Mesenchymal stem cell (in vitro differentiated cells and primary cell): ENCODE data around the gene BACE2. TPM values are rescaled to one million over a fixed set of nuclear protein-coding genes. Genes with fewer than 3 reads are reported as not detected.
A peak's percentile ranks its signal among the peaks of the same experiment; 100 is the strongest.

Source experiments
- DNase-seq: peaks from one replicate; pipeline ENCODE4 v3.0.0-alpha.2; 2013
- H2AFZ ChIP-seq: one replicate; pipeline ENCODE4 v1.6.1; 2013; ENCODE audit warnings: low read depth, mild to moderate bottlenecking, control low read depth, inconsistent platforms, low read length, moderate library complexity
- H2AK5ac ChIP-seq: 2 replicates; pipeline ENCODE4 v1.6.1; 2013; ENCODE audit warnings: low read length, moderate library complexity, mild to moderate bottlenecking, inconsistent platforms; ENCODE audit not compliant: severe bottlenecking
- H2BK120ac ChIP-seq: one replicate; pipeline ENCODE4 v1.6.1; 2013; ENCODE audit warnings: low read depth, mild to moderate bottlenecking, inconsistent platforms, low read length, moderate library complexity
- H2BK12ac ChIP-seq, 2 experiments: one replicate each; pipeline ENCODE4 v1.6.1; 2013; ENCODE audit warnings: inconsistent platforms in 2 of 2, low read length in 2 of 2, mild to moderate bottlenecking in 2 of 2, moderate library complexity in 2 of 2, control low read depth in 1 of 2
- H2BK15ac ChIP-seq: one replicate; pipeline ENCODE4 v1.6.1; 2013; ENCODE audit warnings: mild to moderate bottlenecking, low read depth, inconsistent platforms; ENCODE audit not compliant: poor library complexity, severe bottlenecking
- H2BK5ac ChIP-seq: 2 replicates; pipeline ENCODE4 v1.6.1; 2013; ENCODE audit warnings: low read depth, mild to moderate bottlenecking, low read length, control low read depth, inconsistent platforms; ENCODE audit not compliant: poor library complexity, severe bottlenecking
- H3K14ac ChIP-seq, 2 experiments: one replicate each; pipeline ENCODE4 v1.6.1; 2013; ENCODE audit warnings: inconsistent platforms in 2 of 2, low read length in 2 of 2, control low read depth in 1 of 2, mild to moderate bottlenecking in 1 of 2, moderate library complexity in 1 of 2
- H3K18ac ChIP-seq, 2 experiments: one replicate each; pipeline ENCODE4 v1.6.1; 2013; ENCODE audit warnings: inconsistent platforms in 2 of 2, low read length in 2 of 2, control low read depth in 1 of 2, low read depth in 1 of 2, mild to moderate bottlenecking in 1 of 2
- H3K23ac ChIP-seq, 2 experiments: one replicate each; pipeline ENCODE4 v1.6.1; 2013; ENCODE audit warnings: inconsistent platforms in 2 of 2, low read length in 2 of 2, mild to moderate bottlenecking in 2 of 2, moderate library complexity in 2 of 2, control low read depth in 1 of 2
- H3K27ac ChIP-seq: 2 replicates; pipeline ENCODE4 v1.5.1; 2013; ENCODE audit warnings: mild to moderate bottlenecking, moderate library complexity, low read length, control low read depth, inconsistent platforms; ENCODE audit not compliant: poor library complexity, severe bottlenecking
- H3K27me3 ChIP-seq, 2 experiments: 2 replicates each; pipeline versions ENCODE4 v1.6.1 to v1.7.0; 2013; ENCODE audit warnings: low read length in 2 of 2, mild to moderate bottlenecking in 2 of 2, moderate library complexity in 2 of 2, control low read depth in 1 of 2, inconsistent platforms in 1 of 2; ENCODE audit not compliant: control insufficient read depth in 1 of 2, insufficient read depth in 1 of 2
- H3K36me3 ChIP-seq, 2 experiments: 2 replicates each; pipeline versions ENCODE4 v1.6.1 to v1.7.0; 2013; ENCODE audit warnings: low read length in 2 of 2, control low read depth in 1 of 2, inconsistent platforms in 1 of 2, low read depth in 1 of 2, mild to moderate bottlenecking in 1 of 2; ENCODE audit not compliant: insufficient read depth in 2 of 2, control insufficient read depth in 1 of 2
- H3K4ac ChIP-seq, 2 experiments: one replicate each; pipeline ENCODE4 v1.6.1; 2013; ENCODE audit warnings: inconsistent platforms in 2 of 2, low read length in 2 of 2, mild to moderate bottlenecking in 2 of 2, moderate library complexity in 2 of 2, control low read depth in 1 of 2, low read depth in 1 of 2
- H3K4me1 ChIP-seq: 2 replicates; pipeline ENCODE4 v1.6.1; 2013; ENCODE audit warnings: low read depth, low read length, control low read depth; ENCODE audit not compliant: control insufficient read depth, insufficient read depth
- H3K4me2 ChIP-seq: 2 replicates; pipeline ENCODE4 v1.6.1; 2013; ENCODE audit warnings: low read length, mild to moderate bottlenecking, inconsistent platforms; ENCODE audit not compliant: poor library complexity, severe bottlenecking
- H3K4me3 ChIP-seq, 2 experiments: 2 replicates each; pipeline versions ENCODE4 v1.5.1 to v1.7.0; 2013; ENCODE audit warnings: low read length in 2 of 2, mild to moderate bottlenecking in 2 of 2, control low read depth in 1 of 2, low read depth in 1 of 2; ENCODE audit not compliant: insufficient read depth in 1 of 2
- H3K79me1 ChIP-seq: replicated peaks from 2 replicates; pipeline ENCODE4 v1.6.1; 2013; ENCODE audit warnings: mild to moderate bottlenecking, control low read depth, low read length, inconsistent platforms; ENCODE audit not compliant: poor library complexity, severe bottlenecking
- H3K9ac ChIP-seq: 2 replicates; pipeline ENCODE4 v1.7.0; 2013; ENCODE audit warnings: mild to moderate bottlenecking, low read length, moderate library complexity
- H3K9me3 ChIP-seq: 2 replicates; pipeline ENCODE4 v1.7.0; 2013; ENCODE audit warnings: mild to moderate bottlenecking, low read length; ENCODE audit not compliant: control insufficient read depth
- H4K8ac ChIP-seq: one replicate; pipeline ENCODE4 v1.6.1; 2013; ENCODE audit warnings: inconsistent platforms, mild to moderate bottlenecking, low read length, moderate library complexity
- H4K91ac ChIP-seq: one replicate; pipeline ENCODE4 v1.6.1; 2013; ENCODE audit warnings: mild to moderate bottlenecking, low read length, inconsistent platforms
- WGBS: methylation state at CpG from one replicate; pipeline ENCODE4 v1.1.7; 2013; ENCODE audit warnings: mixed read lengths; 5-methylcytosine and 5-hydroxymethylcytosine counted together
- polyA plus RNA-seq, 2 experiments: library from polyadenylated mRNA; stranded (reverse); fragments of 200-250 nt; gene quantifications; one replicate each; pipeline ENCODE4 v1.2.3, GENCODE V29; 2013

Gene BACE2
- polyA plus RNA-seq (2013, experiment 1 of 2), result 0.23 TPM
- 0.22 TPM for polyA plus RNA-seq (2013, experiment 2 of 2)

DNA sequence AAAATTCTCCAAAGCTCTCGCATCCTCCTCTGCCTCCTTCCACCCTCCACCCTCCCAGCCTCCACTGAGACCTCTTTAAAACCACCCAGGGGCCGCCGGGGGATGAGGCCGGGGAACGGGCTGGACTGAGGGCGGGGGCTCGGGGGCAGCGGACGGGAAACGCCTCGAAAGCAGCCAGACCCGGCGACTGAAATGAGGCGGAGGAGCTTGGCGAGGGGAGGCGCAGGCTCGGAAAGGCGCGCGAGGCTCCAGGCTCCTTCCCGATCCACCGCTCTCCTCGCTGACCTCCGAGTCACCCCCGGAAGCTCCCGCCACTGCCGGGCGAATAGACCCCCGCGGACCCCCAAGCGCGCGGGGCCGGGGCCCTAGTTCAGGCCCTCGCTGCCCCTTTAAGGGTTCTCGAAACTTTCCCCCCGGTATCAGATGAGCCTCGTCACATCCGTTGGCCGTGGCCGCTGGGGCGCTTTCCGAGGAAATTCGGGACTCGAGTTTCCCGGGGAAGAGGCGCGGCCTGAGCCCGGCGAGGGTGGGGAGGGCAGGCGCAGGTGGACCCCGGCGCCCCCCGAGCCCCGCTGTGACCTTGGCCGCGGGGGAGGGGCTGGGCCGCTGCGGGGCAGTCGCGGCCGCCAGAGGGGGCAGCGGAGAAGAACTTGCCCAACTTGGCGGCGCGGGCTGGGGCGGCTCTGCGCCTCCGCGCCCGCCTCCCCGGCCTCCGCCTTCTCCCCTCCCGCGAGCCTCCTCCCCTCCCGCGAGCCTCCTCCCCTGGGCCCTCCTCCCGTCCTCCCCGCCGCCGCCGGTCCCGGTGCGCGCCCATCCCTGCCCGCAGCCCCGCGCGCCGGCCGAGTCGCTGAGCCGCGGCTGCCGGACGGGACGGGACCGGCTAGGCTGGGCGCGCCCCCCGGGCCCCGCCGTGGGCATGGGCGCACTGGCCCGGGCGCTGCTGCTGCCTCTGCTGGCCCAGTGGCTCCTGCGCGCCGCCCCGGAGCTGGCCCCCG lies at the start of gene BACE2:
BACE2 (plus strand) TSS at position 813 of the 995 bp plus-strand sequence; CDS start at position 917, 104 bp downstream.
- H2BK5ac ChIP-seq, result no peak within 1 kb of the TSS
- no peak within 1 kb of the TSS for H3K4ac ChIP-seq
- no peaks in the 10 kb centered on the region for H3K9me3 ChIP-seq
- no peak within 1 kb of the TSS for H2AK5ac ChIP-seq
- no peak within 1 kb of the TSS for H3K18ac ChIP-seq
- no peak within 1 kb of the TSS for H3K23ac ChIP-seq
- H2BK12ac ChIP-seq, result no peak within 1 kb of the TSS
- peaks cover 5% of the 10 kb centered on the region for H3K4me1 ChIP-seq
- H2BK120ac ChIP-seq, result no peak within 1 kb of the TSS
- H3K14ac ChIP-seq, result no peak within 1 kb of the TSS
- DNase-seq, result peak; percentile 2
- no peak within 1 kb of the TSS for H3K27ac ChIP-seq
- no peak within 1 kb of the TSS for H2BK15ac ChIP-seq
- peak within 1 kb of the TSS; percentile 88 for H3K9ac ChIP-seq
- H4K8ac ChIP-seq, result peak within 1 kb of the TSS; percentile 19
- peaks cover 8% of the 10 kb centered on the region for H3K79me1 ChIP-seq
- H2AFZ ChIP-seq, result no peak within 1 kb of the TSS
- peaks cover 0 to 4% of the 10 kb centered on the region in 2 experiments for H3K36me3 ChIP-seq
- peaks cover 0 to 5% of the 10 kb centered on the region in 2 experiments for H3K27me3 ChIP-seq
- peak within 1 kb of the TSS; percentile 70 to 82 for H3K4me3 ChIP-seq
- H3K4me2 ChIP-seq, result peak within 1 kb of the TSS; percentile 78
- H4K91ac ChIP-seq, result no peak within 1 kb of the TSS
- WGBS, result under 1% methylated on average over 82 of the region's 111 CpGs

DNA sequence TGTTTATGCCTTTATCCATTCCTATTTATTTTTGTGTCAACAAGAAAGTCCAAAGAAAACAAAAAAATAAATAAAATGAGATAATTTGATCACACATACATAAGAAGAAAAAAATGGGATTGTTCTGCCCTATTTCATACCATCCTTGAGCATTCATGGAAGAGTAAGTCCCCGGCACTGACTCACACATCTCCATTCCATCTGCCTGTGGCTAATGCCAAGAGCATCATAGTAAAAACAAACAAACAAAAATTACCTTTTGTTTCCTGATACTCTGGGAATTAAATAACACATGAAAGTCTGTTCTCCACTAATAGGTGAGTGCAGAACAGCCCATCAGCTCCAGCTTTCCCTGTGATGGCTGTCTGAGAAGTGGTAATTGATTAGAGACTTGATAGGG lies 48.1 kb upstream of the BACE2 start:
- H3K9ac ChIP-seq, result no peak overlapping the region
- H3K4me2 ChIP-seq, result no peak overlapping the region
- 100% methylated on average over 1 of the region's 1 CpG for WGBS
- H2BK12ac ChIP-seq, result no peak overlapping the region
- no peaks in the 10 kb centered on the region for H3K9me3 ChIP-seq
- H3K23ac ChIP-seq, result no peak overlapping the region
- H2AK5ac ChIP-seq, result no peak overlapping the region
- no peaks in the 10 kb centered on the region for H3K79me1 ChIP-seq
- no peak overlapping the region for H2BK15ac ChIP-seq
- no peak overlapping the region for H4K8ac ChIP-seq
- peaks cover 3 to 38% of the 10 kb centered on the region in 2 experiments for H3K27me3 ChIP-seq
- no peak overlapping the region for H3K4ac ChIP-seq
- no peak overlapping the region for H2BK120ac ChIP-seq
- H3K14ac ChIP-seq, result no peak overlapping the region
- DNase-seq, result no peak
- no peaks in the 10 kb centered on the region for H3K36me3 ChIP-seq
- H2BK5ac ChIP-seq, result no peak overlapping the region
- H4K91ac ChIP-seq, result no peak overlapping the region
- H3K4me1 ChIP-seq, result no peaks in the 10 kb centered on the region
- no peak overlapping the region for H3K18ac ChIP-seq
- H3K27ac ChIP-seq, result no peak overlapping the region
- H2AFZ ChIP-seq, result no peak overlapping the region
- H3K4me3 ChIP-seq, result no peak overlapping the region

DNA sequence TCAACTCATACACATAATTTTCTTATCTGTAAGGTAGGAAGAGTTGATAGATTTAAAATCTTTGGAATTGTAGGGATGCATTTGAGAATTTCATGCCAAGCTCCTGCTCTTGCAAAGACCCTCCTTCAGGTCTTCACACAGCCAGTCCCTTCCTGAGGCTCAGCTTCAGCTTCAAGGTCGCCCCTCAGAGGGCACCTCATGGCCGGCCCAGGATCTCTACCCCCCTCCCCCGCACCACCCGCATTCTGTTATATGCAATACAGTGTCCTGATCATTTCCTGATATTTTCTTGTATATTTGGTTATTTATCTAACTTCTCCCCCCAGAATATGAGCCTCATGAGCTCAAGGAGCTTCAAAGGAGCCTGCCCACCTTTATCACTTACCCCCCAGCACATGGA lies 47.0 kb upstream of the BACE2 start:
- Histone ChIP-seq H2AFZ (no peak overlapping the region), H3K18ac (no peak overlapping the region), H3K4me2 (no peak overlapping the region), H3K27ac (no peak overlapping the region), H3K4me3 (no peak overlapping the region), H4K8ac (no peak overlapping the region), H3K23ac (no peak overlapping the region), H2BK12ac (no peak overlapping the region), H3K4ac (no peak overlapping the region), H4K91ac (no peak overlapping the region), H3K9me3 (no peaks in the 10 kb centered on the region), H3K27me3 (peaks cover 3 to 41% of the 10 kb centered on the region in 2 experiments), H3K36me3 (no peaks in the 10 kb centered on the region), H3K79me1 (no peaks in the 10 kb centered on the region), H2BK15ac (no peak overlapping the region), H3K9ac (no peak overlapping the region), H2AK5ac (no peak overlapping the region), H3K4me1 (no peaks in the 10 kb centered on the region), H2BK120ac (no peak overlapping the region), H2BK5ac (no peak overlapping the region), H3K14ac (no peak overlapping the region)
- 0% methylated on average over 1 of the region's 4 CpGs for WGBS
- DNase-seq, result no peak

DNA sequence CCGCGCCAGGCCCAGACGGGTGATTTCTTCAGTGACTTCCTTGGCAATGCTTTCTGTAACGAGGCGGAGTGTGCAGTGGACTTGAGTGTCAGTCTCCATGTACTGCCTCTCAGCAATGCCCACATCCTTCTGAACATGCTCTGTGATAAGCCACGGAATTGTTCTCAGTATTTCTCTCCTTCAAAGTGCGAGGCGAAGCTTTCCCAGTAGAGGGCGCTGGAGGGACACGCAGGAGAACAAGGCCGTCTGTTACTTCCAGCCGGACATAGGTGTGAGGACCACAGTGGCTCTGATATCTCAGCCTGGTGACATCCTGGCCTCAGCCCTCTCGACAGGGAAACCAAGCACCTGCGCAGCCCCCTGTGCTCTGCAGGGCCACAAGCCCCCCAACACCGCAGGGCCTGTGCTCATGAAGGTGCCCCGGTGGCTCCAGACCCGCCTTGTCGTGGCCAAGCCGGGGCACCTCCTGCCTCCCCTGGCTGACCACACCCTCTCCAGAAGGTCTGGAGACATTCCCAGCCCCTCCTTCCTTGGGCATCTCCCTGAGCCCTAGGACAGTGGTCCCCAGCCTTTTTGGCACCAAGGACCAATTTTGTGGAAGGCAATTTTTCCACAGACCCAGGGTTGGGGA lies 46.1 kb upstream of the BACE2 start:
- Histone ChIP-seq H3K4me1 (no peaks in the 10 kb centered on the region), H4K91ac (no peak overlapping the region), H2BK5ac (no peak overlapping the region), H3K9ac (no peak overlapping the region), H3K4me2 (no peak overlapping the region), H3K27ac (no peak overlapping the region), H3K9me3 (no peaks in the 10 kb centered on the region), H3K4ac (no peak overlapping the region), H2AFZ (no peak overlapping the region), H3K4me3 (no peak overlapping the region), H3K36me3 (no peaks in the 10 kb centered on the region), H3K27me3 (peaks cover 3 to 43% of the 10 kb centered on the region in 2 experiments), H3K23ac (no peak overlapping the region), H2BK15ac (no peak overlapping the region), H3K18ac (no peak overlapping the region), H2BK12ac (no peak overlapping the region), H3K14ac (no peak overlapping the region), H4K8ac (no peak overlapping the region), H3K79me1 (no peaks in the 10 kb centered on the region), H2AK5ac (no peak overlapping the region), H2BK120ac (no peak overlapping the region)
- WGBS, result 48% methylated on average over 19 of the region's 19 CpGs
- DNase-seq, result no peak
